ENCODE results near the gene ISCU. TPM values are rescaled to one million over a fixed set of nuclear protein-coding genes. Genes with fewer than 3 reads are reported as not detected.
"Not testable (repeated sequence)": the region's sequence is repeated elsewhere in the genome, so short reads cannot be mapped to it uniquely, and the experiment has no call there.

ISCU gene
- total RNA-seq, 1 donor = 42.0 TPM

DNA sequence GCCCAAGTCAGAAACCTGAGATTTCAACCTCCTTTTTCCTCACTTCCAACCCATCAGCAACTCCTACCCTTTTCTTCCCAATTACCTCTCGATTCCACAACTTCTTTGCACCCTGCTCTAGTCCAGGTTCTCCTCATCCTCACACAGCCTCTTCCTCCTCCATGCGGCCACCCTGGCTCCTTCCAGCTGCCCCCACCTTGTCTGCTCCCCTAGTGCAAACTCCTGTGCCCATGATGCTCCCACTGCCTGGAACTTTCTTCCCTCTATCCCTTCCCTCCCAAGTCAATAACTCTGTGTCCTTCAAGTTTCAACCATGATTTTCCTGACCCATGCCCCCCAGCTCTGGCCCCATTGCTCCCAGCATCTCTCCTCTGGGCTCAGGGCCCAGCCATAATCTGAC is 54.0 kb downstream of the ISCU start:
- no peak for DNase-seq (ENCODE audit: low read depth in 2 of 3, low spot score in 2 of 3)

DNA sequence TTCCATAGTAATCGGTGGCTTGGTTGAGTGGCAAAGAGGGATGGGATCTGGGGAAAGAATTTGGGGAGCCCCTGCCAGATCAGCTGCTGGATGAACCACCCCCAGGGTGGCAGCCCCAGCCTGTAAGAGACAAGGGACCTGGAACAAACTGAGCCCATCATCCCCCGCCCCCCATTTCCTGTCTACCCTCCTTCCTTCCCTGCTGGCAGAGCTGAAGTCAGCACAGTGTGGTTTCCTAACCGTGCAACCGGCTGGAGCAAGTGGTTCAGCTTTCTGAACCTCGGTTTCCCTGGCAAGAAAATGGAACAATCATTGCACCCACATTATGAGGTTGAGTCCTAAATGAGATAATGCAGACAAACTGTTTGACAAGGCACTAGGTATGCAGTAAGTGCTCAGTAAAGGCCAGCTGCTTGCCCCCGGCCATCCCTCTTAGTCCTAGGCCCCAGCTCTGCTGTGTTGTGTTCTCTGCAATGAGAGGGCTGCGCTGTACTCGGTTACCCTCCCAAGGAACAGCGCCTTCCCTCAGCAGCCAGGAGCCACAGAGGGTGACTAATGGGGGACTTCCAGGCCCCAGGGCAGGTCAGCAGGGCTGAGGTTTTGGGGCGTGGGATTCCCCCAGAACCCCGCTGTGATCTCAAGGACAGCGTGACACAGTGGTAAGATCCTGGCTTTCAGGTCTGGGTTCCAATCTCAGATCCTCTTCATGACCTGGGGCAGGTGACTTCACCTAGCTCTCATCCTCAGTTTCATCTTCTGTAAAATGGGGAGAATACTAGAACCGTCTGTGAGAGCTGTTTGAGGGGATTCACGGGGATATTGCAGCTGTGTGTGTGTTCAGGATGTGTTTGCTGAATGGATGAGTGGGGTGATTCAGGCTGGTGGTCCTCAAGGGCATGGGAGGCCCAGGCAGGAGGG is 54.8 kb downstream of the ISCU start:
- DNase-seq (ENCODE audit: low read depth in 2 of 3, low spot score in 2 of 3) = peak; percentile 54 to 82 (median 63)

DNA sequence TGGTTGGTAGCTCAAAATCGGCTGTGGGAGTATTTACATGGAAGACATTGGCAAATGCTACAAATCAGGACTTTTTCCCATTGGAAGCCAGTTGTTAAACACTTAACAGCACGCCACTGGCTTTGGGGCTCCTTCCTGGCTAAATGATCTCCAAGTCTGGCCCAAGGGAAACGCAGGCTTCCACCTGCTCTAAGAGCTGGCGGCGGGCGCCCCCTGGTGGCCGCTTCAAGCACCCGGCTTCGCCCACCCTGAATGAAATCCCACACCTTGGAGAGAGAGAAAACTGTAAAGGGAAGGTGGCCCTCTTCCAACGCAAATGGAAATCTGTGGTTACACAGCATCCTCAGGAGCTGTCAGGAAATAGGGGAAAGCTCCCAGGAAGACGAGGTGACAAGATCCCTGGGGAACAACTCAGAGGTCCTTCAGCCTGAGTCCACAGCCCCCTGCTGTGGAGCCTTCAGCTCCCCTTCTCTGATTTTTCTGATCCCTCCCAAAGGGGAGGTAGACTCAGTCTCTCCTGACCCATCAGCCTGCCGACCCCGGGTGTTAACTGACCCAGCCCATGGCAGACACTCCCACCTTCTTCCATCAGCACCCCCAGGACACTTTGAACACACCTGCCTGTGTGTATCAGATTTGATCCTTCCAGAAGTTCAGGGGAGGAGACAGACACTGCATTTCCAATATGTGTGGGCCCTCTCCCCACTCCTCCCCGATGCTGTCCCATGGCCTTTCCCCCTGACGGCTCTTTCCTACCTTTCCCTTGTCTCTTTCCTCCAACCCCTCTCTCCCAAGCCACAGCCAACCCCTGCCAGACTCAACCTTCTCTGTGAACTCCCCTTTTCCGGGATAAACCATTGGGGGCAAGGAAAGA is 55.9 kb downstream of the ISCU start:
- DNase-seq (ENCODE audit: low read depth in 2 of 3, low spot score in 2 of 3) = peak; percentile 73 to 81 (median 76)

DNA sequence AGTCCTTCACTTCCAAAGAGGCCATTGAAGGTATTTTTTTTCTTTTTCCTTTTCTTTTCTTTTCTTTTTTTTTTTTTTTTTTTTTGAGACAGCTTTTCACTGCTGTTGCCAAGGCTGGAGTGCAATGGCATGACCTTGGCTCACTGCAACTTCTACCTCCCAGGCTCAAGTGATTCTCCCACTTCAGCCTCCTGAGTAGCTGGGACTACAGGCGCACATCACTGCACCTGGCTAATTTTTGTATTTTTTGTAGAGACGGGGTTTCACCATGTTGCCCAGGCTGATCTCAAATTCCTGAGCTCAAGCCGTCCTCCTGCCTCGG is 56.5 kb downstream of the ISCU start:
- DNase-seq (ENCODE audit: low read depth in 2 of 3, low spot score in 2 of 3) = not testable (repeated sequence)

Other genes with a start within 250 kb of the ISCU start
- 0.27 TPM for gene CMKLR1, start 223.3 kb upstream of the ISCU start, total RNA-seq
- 6.5 TPM for gene FICD, start 47.3 kb upstream of the ISCU start, total RNA-seq
- gene SART3, start 1.4 kb upstream of the ISCU start, total RNA-seq = 51.7 TPM
- under 0.01 TPM for gene TMEM119, start 35.5 kb downstream of the ISCU start, total RNA-seq
- gene SELPLG, start 71.3 kb downstream of the ISCU start, total RNA-seq = 103 TPM
- gene CORO1C, start 168.9 kb downstream of the ISCU start, total RNA-seq = 99.1 TPM